Thoracic aorta (tissue), 2 donors: ENCODE measurements around the gene KCTD17. TPM values are rescaled to one million over a fixed set of nuclear protein-coding genes. Genes with fewer than 3 reads are reported as not detected.

Experiments used
- ATAC-seq: fragments of 150-250 bp; one replicate; pipeline ENCODE4 v1.8.0; 2017; ENCODE audit warnings: low read depth; ENCODE audit not compliant: insufficient number of reproducible peaks, low FRiP score
- DNase-seq: peaks from one replicate; pipeline ENCODE4 v3.0.0-alpha.2; 2020; ENCODE audit warnings: low spot score
- H3K27ac ChIP-seq, 2 donors: fragments of 200-600 bp; sonication (generic); 1 replicate in 1 of 2; 2 replicates in 1 of 2; pipeline ENCODE4 v1.5.1; 2016; ENCODE audit warnings: mild to moderate bottlenecking in 2 of 2, moderate library complexity in 2 of 2
- H3K27me3 ChIP-seq: fragments of 200-600 bp; sonication (generic); replicated peaks from 2 replicates; pipeline ENCODE4 v1.6.0; 2016; ENCODE audit warnings: mild to moderate bottlenecking; ENCODE audit not compliant: insufficient read depth
- H3K36me3 ChIP-seq: fragments of 200-600 bp; sonication (generic); one replicate; pipeline ENCODE4 v1.5.1; 2016
- H3K4me1 ChIP-seq, 2 donors: fragments of 200-600 bp; sonication (generic); 1 replicate in 1 of 2; 2 replicates in 1 of 2; pipeline versions ENCODE4 v1.5.1 to v1.6.0; 2016; ENCODE audit warnings: low read depth in 2 of 2, mild to moderate bottlenecking in 1 of 2; ENCODE audit not compliant: control insufficient read depth in 1 of 2
- H3K4me3 ChIP-seq: fragments of 200-600 bp; sonication (generic); 2 replicates; pipeline ENCODE4 v1.5.1; 2016; ENCODE audit warnings: mild to moderate bottlenecking
- H3K9me3 ChIP-seq: fragments of 200-600 bp; sonication (generic); 2 replicates; pipeline ENCODE4 v1.5.1; 2016
- total RNA-seq, 2 donors: library from RNA; depleted of rRNA; stranded (reverse); fragments of >200 nt; gene quantifications; one replicate each; pipeline versions ENCODE4 v1.1.0 to v1.2.3, GENCODE V29; 2016
- TF ChIP-seq, protein P1 (sequence below): fragments of 200-600 bp; sonication (generic); IDR thresholded peaks from one replicate; pipeline ENCODE4 v1.5.1; 2019; ENCODE audit warnings: antibody characterized with exemption

Gene KCTD17
- total RNA-seq, 2 donors from 2014 or later, result 16.7 to 32.4 TPM

DNA sequence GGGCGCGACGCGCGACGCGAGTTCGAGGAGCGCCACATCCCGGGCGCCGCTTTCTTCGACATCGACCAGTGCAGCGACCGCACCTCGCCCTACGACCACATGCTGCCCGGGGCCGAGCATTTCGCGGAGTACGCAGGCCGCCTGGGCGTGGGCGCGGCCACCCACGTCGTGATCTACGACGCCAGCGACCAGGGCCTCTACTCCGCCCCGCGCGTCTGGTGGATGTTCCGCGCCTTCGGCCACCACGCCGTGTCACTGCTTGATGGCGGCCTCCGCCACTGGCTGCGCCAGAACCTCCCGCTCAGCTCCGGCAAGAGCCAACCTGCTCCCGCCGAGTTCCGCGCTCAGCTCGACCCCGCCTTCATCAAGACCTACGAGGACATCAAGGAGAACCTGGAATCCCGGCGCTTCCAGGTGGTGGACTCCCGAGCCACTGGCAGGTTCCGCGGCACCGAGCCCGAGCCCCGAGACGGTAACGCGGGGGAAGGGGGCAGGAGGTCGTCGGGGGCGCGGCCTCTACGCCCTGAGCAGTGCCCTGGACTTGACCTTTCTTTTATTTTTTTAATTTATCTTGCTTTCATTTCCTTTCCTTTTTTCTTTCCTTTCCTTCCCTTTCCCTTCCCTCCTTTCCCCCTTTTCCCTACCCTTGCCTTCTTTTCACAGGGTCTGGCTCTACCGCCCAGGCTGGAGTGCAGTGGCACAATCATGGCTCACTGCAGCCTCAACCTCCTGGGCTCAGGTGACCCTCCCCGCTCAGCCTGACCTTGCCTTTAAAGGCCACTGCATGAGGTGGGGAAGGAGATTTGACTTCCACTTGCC, 27.0 kb upstream of the KCTD17 start:
- H3K36me3 ChIP-seq, result peaks cover 46% of the 10 kb centered on the region
- no peak for ATAC-seq
- TF ChIP-seq, protein P1, sequence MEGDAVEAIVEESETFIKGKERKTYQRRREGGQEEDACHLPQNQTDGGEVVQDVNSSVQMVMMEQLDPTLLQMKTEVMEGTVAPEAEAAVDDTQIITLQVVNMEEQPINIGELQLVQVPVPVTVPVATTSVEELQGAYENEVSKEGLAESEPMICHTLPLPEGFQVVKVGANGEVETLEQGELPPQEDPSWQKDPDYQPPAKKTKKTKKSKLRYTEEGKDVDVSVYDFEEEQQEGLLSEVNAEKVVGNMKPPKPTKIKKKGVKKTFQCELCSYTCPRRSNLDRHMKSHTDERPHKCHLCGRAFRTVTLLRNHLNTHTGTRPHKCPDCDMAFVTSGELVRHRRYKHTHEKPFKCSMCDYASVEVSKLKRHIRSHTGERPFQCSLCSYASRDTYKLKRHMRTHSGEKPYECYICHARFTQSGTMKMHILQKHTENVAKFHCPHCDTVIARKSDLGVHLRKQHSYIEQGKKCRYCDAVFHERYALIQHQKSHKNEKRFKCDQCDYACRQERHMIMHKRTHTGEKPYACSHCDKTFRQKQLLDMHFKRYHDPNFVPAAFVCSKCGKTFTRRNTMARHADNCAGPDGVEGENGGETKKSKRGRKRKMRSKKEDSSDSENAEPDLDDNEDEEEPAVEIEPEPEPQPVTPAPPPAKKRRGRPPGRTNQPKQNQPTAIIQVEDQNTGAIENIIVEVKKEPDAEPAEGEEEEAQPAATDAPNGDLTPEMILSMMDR, result no peak
- no peak overlapping the region for H3K27ac ChIP-seq
- no peaks in the 10 kb centered on the region for H3K9me3 ChIP-seq
- H3K4me3 ChIP-seq, result no peak overlapping the region
- H3K4me1 ChIP-seq, result peaks cover 10 to 29% of the 10 kb centered on the region in 2 donors
- H3K27me3 ChIP-seq, result no peaks in the 10 kb centered on the region
- no peak for DNase-seq

DNA sequence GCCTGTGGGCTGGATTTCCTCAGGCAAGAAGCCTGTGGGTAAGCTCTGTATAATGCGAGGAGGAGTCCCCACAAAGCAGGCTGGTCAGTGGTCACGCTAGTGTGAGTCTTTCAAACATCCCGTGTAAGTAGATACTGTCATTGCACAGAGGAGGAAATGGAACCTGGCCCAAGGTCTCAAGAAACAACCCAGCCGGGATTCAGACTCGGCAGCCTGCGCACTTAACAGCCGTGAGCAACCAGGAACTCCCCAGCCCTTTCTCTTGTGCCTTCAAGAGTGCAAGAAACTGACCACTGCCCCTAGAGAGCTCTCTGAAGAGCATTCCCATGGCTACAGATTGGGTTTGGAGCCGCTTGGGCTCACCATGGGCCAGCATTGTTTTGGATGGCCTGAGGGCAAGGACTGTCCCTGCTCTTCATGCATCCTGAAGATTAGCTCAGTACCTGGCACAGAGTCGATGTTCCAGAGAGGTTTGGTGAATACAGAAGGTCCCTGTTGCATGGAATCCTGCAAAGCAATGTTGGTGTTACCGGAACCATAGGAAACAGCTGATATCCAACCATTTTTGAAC, 26.0 kb upstream of the KCTD17 start:
- peaks cover 47% of the 10 kb centered on the region for H3K36me3 ChIP-seq

DNA sequence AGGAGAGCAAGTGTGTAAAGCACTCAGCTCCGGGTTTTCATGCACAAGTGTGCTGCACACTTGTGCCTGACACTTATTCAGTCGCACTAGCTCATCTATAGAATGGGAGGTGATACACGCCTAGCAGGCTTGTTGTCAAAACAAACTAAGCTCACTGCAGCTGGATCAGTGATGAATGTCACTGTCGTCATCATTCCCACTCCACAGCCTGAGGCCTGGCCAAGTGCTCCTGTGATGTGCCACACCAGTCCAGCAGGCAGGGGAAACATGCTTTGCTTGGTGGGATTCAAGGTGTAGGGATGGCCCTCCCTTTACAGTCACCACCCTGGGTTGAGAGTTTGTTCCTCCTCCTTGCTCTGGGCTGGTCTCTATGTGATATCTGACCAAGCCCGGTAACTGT, 25.2 kb upstream of the KCTD17 start:
- Histone ChIP-seq H3K27me3 (no peaks in the 10 kb centered on the region), H3K36me3 (peaks cover 51% of the 10 kb centered on the region), H3K27ac (no peak overlapping the region), H3K4me3 (no peak overlapping the region), H3K9me3 (no peaks in the 10 kb centered on the region), H3K4me1 (peaks cover 0 to 18% of the 10 kb centered on the region in 2 donors)
- no peak for DNase-seq
- TF ChIP-seq, protein P1, result no peak
- no peak for ATAC-seq

More for the DNA sequence above, 26.0 kb upstream of the KCTD17 start:
- Histone ChIP-seq H3K27ac (no peak overlapping the region), H3K4me3 (no peak overlapping the region), H3K27me3 (no peaks in the 10 kb centered on the region), H3K4me1 (peaks cover 5 to 26% of the 10 kb centered on the region in 2 donors), H3K9me3 (no peaks in the 10 kb centered on the region)
- TF ChIP-seq, protein P1, result no peak
- DNase-seq (no peak), ATAC-seq (no peak)

DNA sequence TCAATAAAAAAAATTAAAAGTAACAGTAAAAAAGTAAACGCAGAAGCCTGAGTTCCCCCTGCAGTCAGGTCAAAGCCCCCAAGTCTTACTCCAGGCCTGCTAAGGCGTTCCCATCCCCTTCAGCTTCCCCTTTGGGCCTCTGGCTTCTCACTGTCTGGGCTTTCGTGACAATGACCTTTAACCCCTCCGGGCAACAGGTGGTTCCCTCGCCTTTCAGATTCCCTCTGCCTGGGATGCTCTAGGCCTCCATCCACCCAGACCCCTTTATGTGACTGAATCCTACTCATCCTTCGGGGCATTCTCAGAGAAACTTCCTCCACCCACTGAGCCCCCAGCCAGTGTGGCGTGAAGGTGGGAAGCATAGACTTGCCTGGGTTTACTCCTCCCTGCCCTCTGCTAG, 24.0 kb upstream of the KCTD17 start:
- DNase-seq (no peak), ATAC-seq (no peak)
- peaks cover 51% of the 10 kb centered on the region for H3K36me3 ChIP-seq
- no peak overlapping the region for H3K4me3 ChIP-seq
- H3K27ac ChIP-seq, result no peak overlapping the region
- peaks cover 0 to 6% of the 10 kb centered on the region in 2 donors for H3K4me1 ChIP-seq
- H3K27me3 ChIP-seq, result no peaks in the 10 kb centered on the region
- TF ChIP-seq, protein P1, result no peak
- H3K9me3 ChIP-seq, result no peaks in the 10 kb centered on the region

DNA sequence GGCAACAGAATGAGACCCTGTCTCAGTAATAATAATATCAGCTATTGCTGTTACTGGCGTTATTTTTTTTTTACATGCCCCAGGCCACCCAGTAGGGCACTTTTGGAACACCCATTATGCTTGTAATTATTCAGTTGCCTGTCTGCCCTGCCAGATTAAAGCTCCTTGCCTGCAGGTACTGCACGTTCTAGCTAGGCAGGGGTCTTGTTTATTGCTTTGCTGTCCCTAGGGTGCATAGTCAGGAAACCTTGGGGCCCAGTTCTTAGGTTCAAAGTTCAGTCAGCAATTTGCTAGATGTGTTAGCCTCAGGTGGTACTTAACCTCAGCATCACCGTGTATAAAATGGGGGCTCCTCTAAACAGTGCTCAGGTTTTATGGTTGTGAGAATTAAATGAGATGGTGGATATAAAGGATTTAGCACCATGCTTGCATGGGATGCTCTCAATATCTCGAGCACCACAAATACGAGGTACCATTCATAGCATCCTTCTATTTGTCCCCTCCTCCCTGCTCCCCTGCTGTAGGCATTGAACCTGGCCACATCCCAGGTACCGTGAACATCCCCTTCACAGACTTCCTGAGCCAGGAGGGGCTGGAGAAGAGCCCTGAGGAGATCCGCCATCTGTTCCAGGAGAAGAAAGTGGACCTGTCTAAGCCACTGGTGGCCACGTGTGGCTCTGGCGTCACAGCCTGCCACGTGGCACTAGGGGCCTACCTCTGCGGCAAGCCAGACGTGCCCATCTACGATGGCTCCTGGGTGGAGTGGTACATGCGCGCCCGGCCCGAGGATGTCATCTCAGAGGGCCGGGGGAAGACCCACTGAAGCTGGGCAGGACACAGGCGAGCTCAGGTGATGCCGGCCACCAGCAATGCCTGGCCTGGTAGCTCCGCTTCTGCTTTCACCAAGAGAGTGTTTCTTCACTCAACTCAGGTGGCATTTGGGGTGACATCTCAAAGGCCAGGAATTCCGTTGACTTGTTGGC, 22.6 kb upstream of the KCTD17 start:
- H3K4me3 ChIP-seq, result no peak overlapping the region
- no peaks in the 10 kb centered on the region for H3K9me3 ChIP-seq
- H3K27ac ChIP-seq, result no peak overlapping the region
- H3K4me1 ChIP-seq, result no peaks in the 10 kb centered on the region
- no peak for DNase-seq
- TF ChIP-seq, protein P1, result no peak
- peaks cover 51% of the 10 kb centered on the region for H3K36me3 ChIP-seq
- ATAC-seq, result no peak
- H3K27me3 ChIP-seq, result no peaks in the 10 kb centered on the region
